ENCODE results near the gene SP110.

- TF ChIP-seq CTCF (IDR thresholded peaks at IDR 0.05) (no peak), POLR2A (IDR thresholded peaks at IDR 0.05) (no peak)
These were observed 1.4 kb downstream of the SP110 start for GRCh38 chr2:230218421-230218820.
